ENCODE data around the gene RAD51B.

RAD51B gene

GRCh38 chr14:68373124-68373646, 553.6 kb downstream of the RAD51B start:
- no peaks in the 10 kb centered on the region for H3K79me2 ChIP-seq (ENCODE audit: control insufficient read depth, insufficient read depth, low read length)
- no peaks in the 10 kb centered on the region for H3K36me3 ChIP-seq (ENCODE audit: control insufficient read depth, insufficient read depth, low read length)
- no peak overlapping the region for H3K18ac ChIP-seq (ENCODE audit: low read length)
- no peak overlapping the region for H3K4ac ChIP-seq (ENCODE audit: low read depth, low read length)
- H2AK5ac ChIP-seq (ENCODE audit: low read length), result no peak overlapping the region
- whole genome bisulfite sequencing (ENCODE audit: extremely low coverage, insufficient coverage, low lambda C conversion rate), result no CpG with 5 or more reads among the region's 2 CpGs
- H4K8ac ChIP-seq (ENCODE audit: low read depth, low read length), result no peak overlapping the region
- H3K56ac ChIP-seq (ENCODE audit: low read length), result no peak overlapping the region
- no peak overlapping the region for H2BK15ac ChIP-seq (replicated peaks; ENCODE audit: low read depth)
- no peak overlapping the region for H3K23ac ChIP-seq (ENCODE audit: low read length)
- H2BK5ac ChIP-seq (ENCODE audit: low read length), result no peak overlapping the region
- H3K79me1 ChIP-seq (ENCODE audit: low read length), result no peaks in the 10 kb centered on the region
- no peak overlapping the region for H3K27ac ChIP-seq (ENCODE audit: low read depth, low read length)
- no peak for DNase-seq
- H3K27me3 ChIP-seq (ENCODE audit: insufficient read depth, low read length, poor library complexity), result no peaks in the 10 kb centered on the region
- no peak overlapping the region for H3K4me2 ChIP-seq (ENCODE audit: low read length)
- no peak overlapping the region for H2BK120ac ChIP-seq (ENCODE audit: low read depth, low read length)
- H3K4me1 ChIP-seq (ENCODE audit: control insufficient read depth, low read depth, low read length), result peaks cover 5% of the 10 kb centered on the region
- H3K4me3 ChIP-seq (ENCODE audit: low read length), result no peak overlapping the region
- no peak overlapping the region for H4K5ac ChIP-seq (ENCODE audit: low read length)
- no peak overlapping the region for H3K9ac ChIP-seq (ENCODE audit: low read length)

- H3K79me2 ChIP-seq (ENCODE audit: control insufficient read depth, insufficient read depth, low read length), result no peaks in the 10 kb centered on the region
- H2BK120ac ChIP-seq (ENCODE audit: low read depth, low read length), result no peak overlapping the region
- peaks cover 5% of the 10 kb centered on the region for H3K4me1 ChIP-seq (ENCODE audit: control insufficient read depth, low read depth, low read length)
- no peak overlapping the region for H3K4ac ChIP-seq (ENCODE audit: low read depth, low read length)
- H3K23ac ChIP-seq (ENCODE audit: low read length), result no peak overlapping the region
- no peak overlapping the region for H3K4me2 ChIP-seq (ENCODE audit: low read length)
- no peak overlapping the region for H3K56ac ChIP-seq (ENCODE audit: low read length)
- no peak overlapping the region for H3K27ac ChIP-seq (ENCODE audit: low read depth, low read length)
- no peak overlapping the region for H2BK5ac ChIP-seq (ENCODE audit: low read length)
- no peak overlapping the region for H3K18ac ChIP-seq (ENCODE audit: low read length)
- H2BK15ac ChIP-seq (replicated peaks; ENCODE audit: low read depth), result no peak overlapping the region
- no peaks in the 10 kb centered on the region for H3K36me3 ChIP-seq (ENCODE audit: control insufficient read depth, insufficient read depth, low read length)
- no peaks in the 10 kb centered on the region for H3K27me3 ChIP-seq (ENCODE audit: insufficient read depth, low read length, poor library complexity)
- no peak overlapping the region for H2AK5ac ChIP-seq (ENCODE audit: low read length)
- no CpG with 5 or more reads among the region's 2 CpGs for WGBS (ENCODE audit: extremely low coverage, insufficient coverage, low lambda C conversion rate)
- no peaks in the 10 kb centered on the region for H3K79me1 ChIP-seq (ENCODE audit: low read length)
- no peak overlapping the region for H4K8ac ChIP-seq (ENCODE audit: low read depth, low read length)
- H4K5ac ChIP-seq (ENCODE audit: low read length), result no peak overlapping the region
- H3K9ac ChIP-seq (ENCODE audit: low read length), result no peak overlapping the region
- no peak overlapping the region for H3K4me3 ChIP-seq (ENCODE audit: low read length)
- no peak for DNase-seq
These were observed 554.4 kb downstream of the RAD51B start for GRCh38 chr14:68373847-68374444.

GRCh38 chr14:68374682-68375081, 555.1 kb downstream of the RAD51B start:
- no CpG with 5 or more reads among the region's 7 CpGs for WGBS (ENCODE audit: extremely low coverage, insufficient coverage, low lambda C conversion rate)
- Histone ChIP-seq H2BK120ac (ENCODE audit: low read depth, low read length) (no peak overlapping the region), H3K9ac (ENCODE audit: low read length) (no peak overlapping the region), H3K56ac (ENCODE audit: low read length) (peak overlapping the region; percentile 27), H3K36me3 (ENCODE audit: control insufficient read depth, insufficient read depth, low read length) (no peaks in the 10 kb centered on the region), H4K8ac (ENCODE audit: low read depth, low read length) (no peak overlapping the region), H2BK15ac (replicated peaks; ENCODE audit: low read depth) (no peak overlapping the region), H3K79me2 (ENCODE audit: control insufficient read depth, insufficient read depth, low read length) (no peaks in the 10 kb centered on the region), H3K4me3 (ENCODE audit: low read length) (no peak overlapping the region), H4K5ac (ENCODE audit: low read length) (no peak overlapping the region), H3K4me2 (ENCODE audit: low read length) (no peak overlapping the region), H3K4me1 (ENCODE audit: control insufficient read depth, low read depth, low read length) (peaks cover 5% of the 10 kb centered on the region), H3K27me3 (ENCODE audit: insufficient read depth, low read length, poor library complexity) (no peaks in the 10 kb centered on the region), H3K23ac (ENCODE audit: low read length) (no peak overlapping the region), H3K27ac (ENCODE audit: low read depth, low read length) (no peak overlapping the region), H3K4ac (ENCODE audit: low read depth, low read length) (no peak overlapping the region), H2BK5ac (ENCODE audit: low read length) (no peak overlapping the region), H3K79me1 (ENCODE audit: low read length) (no peaks in the 10 kb centered on the region), H3K18ac (ENCODE audit: low read length) (no peak overlapping the region), H2AK5ac (ENCODE audit: low read length) (no peak overlapping the region)
- peak; percentile 52 for DNase-seq

DNA sequence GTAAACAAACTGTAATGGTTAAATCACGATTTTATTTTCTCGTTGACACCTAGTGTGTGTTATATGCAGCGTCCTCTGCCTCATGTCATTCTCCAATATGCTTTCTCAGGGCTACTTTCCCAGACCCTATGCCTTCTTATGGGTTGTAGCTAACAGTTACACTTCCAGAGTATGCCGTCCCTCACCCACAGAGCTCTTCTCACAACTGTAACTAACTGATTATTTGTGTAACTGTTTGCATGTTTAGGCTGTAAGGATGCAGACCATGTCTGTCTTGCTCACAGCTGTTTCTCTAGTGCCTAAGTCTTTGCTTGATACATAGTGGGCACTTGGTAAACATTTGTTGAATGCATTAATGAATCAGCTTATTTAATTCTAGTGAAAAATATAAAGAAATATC, 555.8 kb downstream of the RAD51B start:
- no peak overlapping the region for H3K56ac ChIP-seq (ENCODE audit: low read length)
- H3K79me1 ChIP-seq (ENCODE audit: low read length), result no peaks in the 10 kb centered on the region
- H3K27me3 ChIP-seq (ENCODE audit: insufficient read depth, low read length, poor library complexity), result no peaks in the 10 kb centered on the region
- no peak overlapping the region for H3K9ac ChIP-seq (ENCODE audit: low read length)
- H2BK5ac ChIP-seq (ENCODE audit: low read length), result no peak overlapping the region
- no peak overlapping the region for H3K4ac ChIP-seq (ENCODE audit: low read depth, low read length)
- H2BK15ac ChIP-seq (replicated peaks; ENCODE audit: low read depth), result no peak overlapping the region
- peaks cover 5% of the 10 kb centered on the region for H3K4me1 ChIP-seq (ENCODE audit: control insufficient read depth, low read depth, low read length)
- no peak overlapping the region for H3K4me2 ChIP-seq (ENCODE audit: low read length)
- H3K27ac ChIP-seq (ENCODE audit: low read depth, low read length), result no peak overlapping the region
- H4K5ac ChIP-seq (ENCODE audit: low read length), result no peak overlapping the region
- H2BK120ac ChIP-seq (ENCODE audit: low read depth, low read length), result no peak overlapping the region
- no peak overlapping the region for H2AK5ac ChIP-seq (ENCODE audit: low read length)
- H3K79me2 ChIP-seq (ENCODE audit: control insufficient read depth, insufficient read depth, low read length), result no peaks in the 10 kb centered on the region
- no CpG with 5 or more reads among the region's 4 CpGs for WGBS (ENCODE audit: extremely low coverage, insufficient coverage, low lambda C conversion rate)
- H3K18ac ChIP-seq (ENCODE audit: low read length), result peak overlapping the region; percentile 14
- no peak overlapping the region for H4K8ac ChIP-seq (ENCODE audit: low read depth, low read length)
- no peak for DNase-seq
- no peaks in the 10 kb centered on the region for H3K36me3 ChIP-seq (ENCODE audit: control insufficient read depth, insufficient read depth, low read length)
- H3K23ac ChIP-seq (ENCODE audit: low read length), result no peak overlapping the region
- no peak overlapping the region for H3K4me3 ChIP-seq (ENCODE audit: low read length)

DNA sequence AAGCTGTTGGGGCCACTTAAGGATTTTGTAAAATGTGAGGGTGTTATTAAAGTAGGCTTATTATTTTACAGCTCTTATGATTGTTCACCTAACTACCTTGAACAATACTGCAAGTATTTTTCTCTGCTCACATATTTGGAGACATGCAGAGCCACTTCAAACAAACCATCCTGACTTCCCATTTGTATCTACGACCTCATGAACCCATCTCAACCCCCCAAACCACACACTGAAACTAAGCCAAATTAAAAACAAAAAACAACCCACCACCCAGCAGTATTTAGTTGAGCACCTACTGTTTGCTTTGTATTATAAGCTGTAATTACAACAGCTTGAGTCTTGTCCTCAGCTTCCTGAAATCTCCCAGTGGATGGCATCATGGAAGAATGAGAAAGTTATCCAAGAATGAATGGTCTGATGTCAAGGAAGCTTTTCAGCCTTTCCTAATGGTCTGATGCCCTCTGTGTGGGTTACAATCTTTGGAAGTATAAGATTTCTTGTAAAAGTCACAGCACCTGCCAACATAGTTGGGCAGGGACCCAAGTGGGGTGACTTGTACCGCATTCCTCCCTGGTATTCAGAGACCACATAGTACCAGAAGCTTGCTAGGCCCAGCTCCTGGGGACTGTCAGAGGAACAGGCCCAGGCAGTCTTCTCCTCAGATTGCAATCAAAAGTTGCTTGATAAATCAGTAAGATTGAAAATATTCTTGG, 556.6 kb downstream of the RAD51B start:
- H4K5ac ChIP-seq (ENCODE audit: low read length), result no peak overlapping the region
- H3K56ac ChIP-seq (ENCODE audit: low read length), result no peak overlapping the region
- no peak overlapping the region for H3K27ac ChIP-seq (ENCODE audit: low read depth, low read length)
- H3K36me3 ChIP-seq (ENCODE audit: control insufficient read depth, insufficient read depth, low read length), result no peaks in the 10 kb centered on the region
- H4K8ac ChIP-seq (ENCODE audit: low read depth, low read length), result no peak overlapping the region
- no peak overlapping the region for H2BK5ac ChIP-seq (ENCODE audit: low read length)
- H3K9ac ChIP-seq (ENCODE audit: low read length), result no peak overlapping the region
- H2BK120ac ChIP-seq (ENCODE audit: low read depth, low read length), result no peak overlapping the region
- no peak for DNase-seq
- H2AK5ac ChIP-seq (ENCODE audit: low read length), result no peak overlapping the region
- H3K79me2 ChIP-seq (ENCODE audit: control insufficient read depth, insufficient read depth, low read length), result no peaks in the 10 kb centered on the region
- H3K4me2 ChIP-seq (ENCODE audit: low read length), result no peak overlapping the region
- no peak overlapping the region for H3K18ac ChIP-seq (ENCODE audit: low read length)
- H3K79me1 ChIP-seq (ENCODE audit: low read length), result no peaks in the 10 kb centered on the region
- 100% methylated on average over 1 of the region's 2 CpGs for WGBS (ENCODE audit: extremely low coverage, insufficient coverage, low lambda C conversion rate)
- H3K4me1 ChIP-seq (ENCODE audit: control insufficient read depth, low read depth, low read length), result peaks cover 5% of the 10 kb centered on the region
- no peak overlapping the region for H3K23ac ChIP-seq (ENCODE audit: low read length)
- no peak overlapping the region for H3K4ac ChIP-seq (ENCODE audit: low read depth, low read length)
- no peak overlapping the region for H2BK15ac ChIP-seq (replicated peaks; ENCODE audit: low read depth)
- H3K4me3 ChIP-seq (ENCODE audit: low read length), result no peak overlapping the region
- H3K27me3 ChIP-seq (ENCODE audit: insufficient read depth, low read length, poor library complexity), result no peaks in the 10 kb centered on the region
